Endothelial cell (in vitro differentiated cells): ENCODE results near the gene MTPN. TPM values are rescaled to one million over a fixed set of nuclear protein-coding genes. Genes with fewer than 3 reads are reported as not detected.

Experiments used
- DNase-seq: peaks from one replicate; pipeline ENCODE4 v3.0.0; 2021; ENCODE audit warnings: low spot score
- H3K27ac Mint-ChIP-seq: one replicate; pipeline ENCODE4 v1.8.0; 2021; ENCODE audit warnings: mixed read lengths, inconsistent platforms; ENCODE audit not compliant: unreplicated experiment
- H3K27me3 Mint-ChIP-seq: one replicate; pipeline ENCODE4 v1.8.0; 2021; ENCODE audit warnings: mild to moderate bottlenecking, moderate library complexity, mixed read lengths, inconsistent platforms; ENCODE audit not compliant: unreplicated experiment
- H3K36me3 Mint-ChIP-seq: one replicate; pipeline ENCODE4 v1.8.0; 2021; ENCODE audit warnings: mild to moderate bottlenecking, low read depth, mixed read lengths, inconsistent platforms; ENCODE audit not compliant: unreplicated experiment
- H3K4me1 Mint-ChIP-seq: one replicate; pipeline ENCODE4 v1.8.0; 2021; ENCODE audit warnings: mild to moderate bottlenecking, mixed read lengths, inconsistent platforms; ENCODE audit not compliant: unreplicated experiment
- H3K4me3 Mint-ChIP-seq: one replicate; pipeline ENCODE4 v1.8.0; 2021; ENCODE audit warnings: mild to moderate bottlenecking, mixed read lengths, inconsistent platforms; ENCODE audit not compliant: unreplicated experiment
- H3K9me3 Mint-ChIP-seq: one replicate; pipeline ENCODE4 v1.8.0; 2021; ENCODE audit warnings: mixed read lengths, inconsistent platforms; ENCODE audit not compliant: unreplicated experiment
- CTCF ChIP-seq: fragments of 200-600 bp; sonication (generic); IDR thresholded peaks from one replicate; pipeline ENCODE4 v1.5.0; 2021; ENCODE audit warnings: antibody characterized with exemption; ENCODE audit not compliant: unreplicated experiment
- total RNA-seq: library from RNA; stranded (reverse); fragmentation: NEBNext Ultra II Directional; extraction: Animal tissue kit (Norgen Biotek cat#: 25700); gene quantifications from one replicate; pipeline ENCODE4 v1.2.1, GENCODE V29; 2021; ENCODE audit not compliant: unreplicated experiment

MTPN gene
- total RNA-seq, 1 donor from 2014 or later: 183 TPM

DNA sequence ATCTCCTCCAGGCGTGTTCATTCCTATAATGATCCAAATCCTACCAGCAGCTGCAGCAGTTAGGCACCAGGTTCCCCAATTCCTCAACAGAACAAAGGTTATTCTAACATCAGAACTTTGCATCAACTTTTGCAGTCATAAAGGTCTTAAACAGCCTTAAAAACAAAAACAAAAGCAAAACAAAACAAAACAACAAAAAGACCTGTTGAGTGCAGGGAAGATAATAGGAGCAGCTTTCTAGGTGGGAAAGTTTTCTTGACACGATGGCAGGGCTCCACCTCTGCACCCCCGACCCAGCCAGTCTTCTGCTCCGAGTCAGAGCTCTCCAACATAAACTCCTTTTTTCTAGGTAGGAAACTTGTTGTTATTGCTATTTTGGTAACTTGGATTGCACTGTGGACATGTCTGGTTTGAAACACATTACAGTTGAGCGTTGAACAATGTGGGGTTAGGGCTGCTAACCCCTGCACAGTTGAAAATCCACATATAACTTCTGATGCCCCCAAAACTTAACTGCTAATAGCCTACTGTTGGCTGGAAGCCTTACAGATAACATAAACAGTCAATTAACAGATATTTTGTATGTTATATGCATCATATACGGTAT is 77.6 kb downstream of the MTPN start:
- H3K4me3 Mint-ChIP-seq: no peak overlapping the region
- TF ChIP-seq CTCF: no peak
- H3K36me3 Mint-ChIP-seq: no peaks in the 10 kb centered on the region
- no peak for DNase-seq
- no peaks in the 10 kb centered on the region for H3K4me1 Mint-ChIP-seq
- no peaks in the 10 kb centered on the region for H3K9me3 Mint-ChIP-seq
- H3K27me3 Mint-ChIP-seq: no peaks in the 10 kb centered on the region
- H3K27ac Mint-ChIP-seq: no peak overlapping the region

DNA sequence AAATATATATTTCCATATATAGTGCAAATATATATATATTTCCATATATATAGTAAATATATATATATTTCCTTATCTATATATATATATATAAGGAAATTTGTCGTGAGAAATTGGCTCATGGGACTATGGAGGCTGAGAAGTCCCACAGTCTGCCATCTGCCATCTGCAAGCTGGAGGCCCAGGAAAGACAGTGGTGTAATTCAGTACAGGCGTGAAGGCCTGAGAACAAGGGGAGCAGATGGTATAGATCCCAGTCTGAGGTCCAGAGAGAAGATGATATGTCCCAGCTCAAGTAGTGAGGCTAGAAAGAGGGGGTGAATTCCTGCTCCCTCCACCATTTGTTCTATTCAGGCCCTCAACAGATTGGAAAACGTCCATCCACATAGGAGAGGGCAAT is 78.9 kb downstream of the MTPN start:
- Mint-ChIP-seq H3K36me3 (no peaks in the 10 kb centered on the region), H3K4me1 (no peaks in the 10 kb centered on the region), H3K27ac (no peak overlapping the region), H3K4me3 (no peak overlapping the region), H3K27me3 (no peaks in the 10 kb centered on the region), H3K9me3 (no peaks in the 10 kb centered on the region)
- DNase-seq: no peak
- TF ChIP-seq CTCF: no peak

GRCh38 chr7:135894816-135895215 is 82.3 kb downstream of the MTPN start:
- Mint-ChIP-seq H3K4me1 (no peaks in the 10 kb centered on the region), H3K27ac (no peak overlapping the region), H3K36me3 (no peaks in the 10 kb centered on the region)

GRCh38 chr7:135889823-135890222 is 87.3 kb downstream of the MTPN start:
- DNase-seq: no peak
- H3K27me3 Mint-ChIP-seq: no peaks in the 10 kb centered on the region
- no peaks in the 10 kb centered on the region for H3K4me1 Mint-ChIP-seq
- H3K9me3 Mint-ChIP-seq: no peaks in the 10 kb centered on the region
- H3K27ac Mint-ChIP-seq: no peak overlapping the region
- no peak overlapping the region for H3K4me3 Mint-ChIP-seq
- H3K36me3 Mint-ChIP-seq: no peaks in the 10 kb centered on the region
- no peak for TF ChIP-seq CTCF

More at GRCh38 chr7:135894816-135895215, 82.3 kb downstream of the MTPN start:
- no peaks in the 10 kb centered on the region for H3K9me3 Mint-ChIP-seq
- H3K4me3 Mint-ChIP-seq: no peak overlapping the region
- no peaks in the 10 kb centered on the region for H3K27me3 Mint-ChIP-seq
- DNase-seq: no peak
- TF ChIP-seq CTCF: no peak

GRCh38 chr7:135888740-135889139 is 88.4 kb downstream of the MTPN start:
- H3K4me3 Mint-ChIP-seq: no peak overlapping the region
- H3K9me3 Mint-ChIP-seq: no peaks in the 10 kb centered on the region
- no peak for DNase-seq

More at GRCh38 chr7:135888740-135889139, 88.4 kb downstream of the MTPN start:
- Mint-ChIP-seq H3K27me3 (no peaks in the 10 kb centered on the region), H3K27ac (no peak overlapping the region), H3K4me1 (no peaks in the 10 kb centered on the region), H3K36me3 (no peaks in the 10 kb centered on the region)
- TF ChIP-seq CTCF: no peak
